ENCODE results near the gene GABRA4. TPM values are rescaled to one million over a fixed set of nuclear protein-coding genes. Genes with fewer than 3 reads are reported as not detected.

Gene GABRA4
- polyA plus RNA-seq, 4 donors: 0.18 to 2.7 (median 0.38) TPM

GRCh38 chr4:46950826-46951225, 42.6 kb downstream of the GABRA4 start:
- H3K9me3 ChIP-seq (ENCODE audit: control insufficient read depth in 2 of 2, insufficient read depth in 1 of 2, low read depth in 1 of 2, low read length in 1 of 2): no peaks in the 10 kb centered on the region
- no peaks in the 10 kb centered on the region for H3K27me3 ChIP-seq (ENCODE audit: control insufficient read depth in 3 of 3, insufficient read depth in 3 of 3, low read length in 3 of 3)
- FAIRE-seq (no peak), DNase-seq (no peak)
- H3K27ac ChIP-seq (ENCODE audit: low read depth in 1 of 3, low read length in 2 of 3): no peak overlapping the region
- H3K4me1 ChIP-seq (ENCODE audit: control insufficient read depth in 3 of 3, insufficient read depth in 2 of 3, low read depth in 1 of 3, low read length in 2 of 3): no peaks in the 10 kb centered on the region
- no peaks in the 10 kb centered on the region for H3K36me3 ChIP-seq (ENCODE audit: control insufficient read depth in 3 of 3, insufficient read depth in 2 of 3, low read depth in 1 of 3, low read length in 3 of 3)
- 80% methylated on average over 3 of the region's 3 CpGs for WGBS, 3 donors
- no peak overlapping the region for H3K4me3 ChIP-seq (ENCODE audit: low read depth in 1 of 3, low read length in 3 of 3)

GRCh38 chr4:46949822-46950221, 43.6 kb downstream of the GABRA4 start:
- H3K36me3 ChIP-seq (ENCODE audit: control insufficient read depth in 3 of 3, insufficient read depth in 2 of 3, low read depth in 1 of 3, low read length in 3 of 3): no peaks in the 10 kb centered on the region
- no peak for DNase-seq
- H3K9me3 ChIP-seq (ENCODE audit: control insufficient read depth in 2 of 2, insufficient read depth in 1 of 2, low read depth in 1 of 2, low read length in 1 of 2): no peaks in the 10 kb centered on the region
- WGBS, 3 donors: 75 to 79% (median 76%) methylated on average over 1 of the region's 1 CpG
- H3K4me1 ChIP-seq (ENCODE audit: control insufficient read depth in 3 of 3, insufficient read depth in 2 of 3, low read depth in 1 of 3, low read length in 2 of 3): no peaks in the 10 kb centered on the region
- no peak for FAIRE-seq
- no peak overlapping the region for H3K4me3 ChIP-seq (ENCODE audit: low read depth in 1 of 3, low read length in 3 of 3)
- no peaks in the 10 kb centered on the region for H3K27me3 ChIP-seq (ENCODE audit: control insufficient read depth in 3 of 3, insufficient read depth in 3 of 3, low read length in 3 of 3)
- no peak overlapping the region for H3K27ac ChIP-seq (ENCODE audit: low read depth in 1 of 3, low read length in 2 of 3)

- Histone ChIP-seq H3K36me3 (ENCODE audit: control insufficient read depth in 3 of 3, insufficient read depth in 2 of 3, low read depth in 1 of 3, low read length in 3 of 3) (no peaks in the 10 kb centered on the region), H3K27ac (ENCODE audit: low read depth in 1 of 3, low read length in 2 of 3) (no peak overlapping the region), H3K4me3 (ENCODE audit: low read depth in 1 of 3, low read length in 3 of 3) (no peak overlapping the region), H3K9me3 (ENCODE audit: control insufficient read depth in 2 of 2, insufficient read depth in 1 of 2, low read depth in 1 of 2, low read length in 1 of 2) (no peaks in the 10 kb centered on the region), H3K27me3 (ENCODE audit: control insufficient read depth in 3 of 3, insufficient read depth in 3 of 3, low read length in 3 of 3) (no peaks in the 10 kb centered on the region), H3K4me1 (ENCODE audit: control insufficient read depth in 3 of 3, insufficient read depth in 2 of 3, low read depth in 1 of 3, low read length in 2 of 3) (no peaks in the 10 kb centered on the region)
- FAIRE-seq: no peak
- WGBS, 3 donors: 23 to 42% (median 37%) methylated on average over 2 of the region's 2 CpGs
- no peak for DNase-seq
Observed at GRCh38 chr4:46947541-46947940, 45.8 kb downstream of the GABRA4 start.

GRCh38 chr4:46946919-46947536, 46.4 kb downstream of the GABRA4 start:
- 73 to 86% (median 74%) methylated on average over 6 of the region's 6 CpGs for WGBS, 3 donors
- no peaks in the 10 kb centered on the region for H3K36me3 ChIP-seq (ENCODE audit: control insufficient read depth in 3 of 3, insufficient read depth in 2 of 3, low read depth in 1 of 3, low read length in 3 of 3)
- DNase-seq (no peak), FAIRE-seq (no peak)
- no peaks in the 10 kb centered on the region for H3K4me1 ChIP-seq (ENCODE audit: control insufficient read depth in 3 of 3, insufficient read depth in 2 of 3, low read depth in 1 of 3, low read length in 2 of 3)
- H3K9me3 ChIP-seq (ENCODE audit: control insufficient read depth in 2 of 2, insufficient read depth in 1 of 2, low read depth in 1 of 2, low read length in 1 of 2): no peaks in the 10 kb centered on the region
- H3K27me3 ChIP-seq (ENCODE audit: control insufficient read depth in 3 of 3, insufficient read depth in 3 of 3, low read length in 3 of 3): no peaks in the 10 kb centered on the region
- no peak overlapping the region for H3K27ac ChIP-seq (ENCODE audit: low read depth in 1 of 3, low read length in 2 of 3)
- no peak overlapping the region for H3K4me3 ChIP-seq (ENCODE audit: low read depth in 1 of 3, low read length in 3 of 3)

GRCh38 chr4:46945062-46945461, 48.3 kb downstream of the GABRA4 start:
- FAIRE-seq: no peak
- H3K27me3 ChIP-seq (ENCODE audit: control insufficient read depth in 3 of 3, insufficient read depth in 3 of 3, low read length in 3 of 3): no peaks in the 10 kb centered on the region

GRCh38 chr4:46944345-46944744, 49.0 kb downstream of the GABRA4 start:
- no peaks in the 10 kb centered on the region for H3K36me3 ChIP-seq (ENCODE audit: control insufficient read depth in 3 of 3, insufficient read depth in 2 of 3, low read depth in 1 of 3, low read length in 3 of 3)
- no peaks in the 10 kb centered on the region for H3K9me3 ChIP-seq (ENCODE audit: control insufficient read depth in 2 of 2, insufficient read depth in 1 of 2, low read depth in 1 of 2, low read length in 1 of 2)
- FAIRE-seq (no peak), DNase-seq (no peak)
- 92 to 100% (median 96%) methylated on average over 1 of the region's 1 CpG for WGBS, 3 donors
- no peak overlapping the region for H3K27ac ChIP-seq (ENCODE audit: low read depth in 1 of 3, low read length in 2 of 3)
- H3K4me1 ChIP-seq (ENCODE audit: control insufficient read depth in 3 of 3, insufficient read depth in 2 of 3, low read depth in 1 of 3, low read length in 2 of 3): no peaks in the 10 kb centered on the region
- H3K4me3 ChIP-seq (ENCODE audit: low read depth in 1 of 3, low read length in 3 of 3): no peak overlapping the region
- H3K27me3 ChIP-seq (ENCODE audit: control insufficient read depth in 3 of 3, insufficient read depth in 3 of 3, low read length in 3 of 3): no peaks in the 10 kb centered on the region

More at GRCh38 chr4:46945062-46945461, 48.3 kb downstream of the GABRA4 start:
- Histone ChIP-seq H3K4me1 (ENCODE audit: control insufficient read depth in 3 of 3, insufficient read depth in 2 of 3, low read depth in 1 of 3, low read length in 2 of 3) (no peaks in the 10 kb centered on the region), H3K36me3 (ENCODE audit: control insufficient read depth in 3 of 3, insufficient read depth in 2 of 3, low read depth in 1 of 3, low read length in 3 of 3) (no peaks in the 10 kb centered on the region), H3K4me3 (ENCODE audit: low read depth in 1 of 3, low read length in 3 of 3) (no peak overlapping the region), H3K9me3 (ENCODE audit: control insufficient read depth in 2 of 2, insufficient read depth in 1 of 2, low read depth in 1 of 2, low read length in 1 of 2) (no peaks in the 10 kb centered on the region), H3K27ac (ENCODE audit: low read depth in 1 of 3, low read length in 2 of 3) (no peak overlapping the region)
- DNase-seq: no peak

- Histone ChIP-seq H3K36me3 (ENCODE audit: control insufficient read depth in 3 of 3, insufficient read depth in 2 of 3, low read depth in 1 of 3, low read length in 3 of 3) (no peaks in the 10 kb centered on the region), H3K4me3 (ENCODE audit: low read depth in 1 of 3, low read length in 3 of 3) (no peak overlapping the region), H3K9me3 (ENCODE audit: control insufficient read depth in 2 of 2, insufficient read depth in 1 of 2, low read depth in 1 of 2, low read length in 1 of 2) (no peaks in the 10 kb centered on the region), H3K27me3 (ENCODE audit: control insufficient read depth in 3 of 3, insufficient read depth in 3 of 3, low read length in 3 of 3) (no peaks in the 10 kb centered on the region), H3K4me1 (ENCODE audit: control insufficient read depth in 3 of 3, insufficient read depth in 2 of 3, low read depth in 1 of 3, low read length in 2 of 3) (no peaks in the 10 kb centered on the region), H3K27ac (ENCODE audit: low read depth in 1 of 3, low read length in 2 of 3) (no peak overlapping the region)
- 61 to 79% (median 68%) methylated on average over 1 of the region's 1 CpG for WGBS, 3 donors
- DNase-seq: no peak
- FAIRE-seq: no peak
Observed at GRCh38 chr4:46937493-46937892, 55.9 kb downstream of the GABRA4 start.

GRCh38 chr4:46934726-46935125, 58.7 kb downstream of the GABRA4 start:
- no peaks in the 10 kb centered on the region for H3K27me3 ChIP-seq (ENCODE audit: control insufficient read depth in 3 of 3, insufficient read depth in 3 of 3, low read length in 3 of 3)
- peak; percentile 39 to 84 for DNase-seq
- no peaks in the 10 kb centered on the region for H3K4me1 ChIP-seq (ENCODE audit: control insufficient read depth in 3 of 3, insufficient read depth in 2 of 3, low read depth in 1 of 3, low read length in 2 of 3)
- WGBS, 3 donors: 14 to 61% (median 29%) methylated on average over 2 of the region's 2 CpGs
- no peaks in the 10 kb centered on the region for H3K9me3 ChIP-seq (ENCODE audit: control insufficient read depth in 2 of 2, insufficient read depth in 1 of 2, low read depth in 1 of 2, low read length in 1 of 2)
- no peak overlapping the region for H3K4me3 ChIP-seq (ENCODE audit: low read depth in 1 of 3, low read length in 3 of 3)
- no peaks in the 10 kb centered on the region for H3K36me3 ChIP-seq (ENCODE audit: control insufficient read depth in 3 of 3, insufficient read depth in 2 of 3, low read depth in 1 of 3, low read length in 3 of 3)
- no peak for FAIRE-seq
- no peak overlapping the region for H3K27ac ChIP-seq (ENCODE audit: low read depth in 1 of 3, low read length in 2 of 3)

GRCh38 chr4:46933686-46934085, 59.7 kb downstream of the GABRA4 start:
- Histone ChIP-seq H3K36me3 (ENCODE audit: control insufficient read depth in 3 of 3, insufficient read depth in 2 of 3, low read depth in 1 of 3, low read length in 3 of 3) (no peaks in the 10 kb centered on the region), H3K4me1 (ENCODE audit: control insufficient read depth in 3 of 3, insufficient read depth in 2 of 3, low read depth in 1 of 3, low read length in 2 of 3) (no peaks in the 10 kb centered on the region), H3K27me3 (ENCODE audit: control insufficient read depth in 3 of 3, insufficient read depth in 3 of 3, low read length in 3 of 3) (no peaks in the 10 kb centered on the region), H3K4me3 (ENCODE audit: low read depth in 1 of 3, low read length in 3 of 3) (no peak overlapping the region), H3K27ac (ENCODE audit: low read depth in 1 of 3, low read length in 2 of 3) (no peak overlapping the region), H3K9me3 (ENCODE audit: control insufficient read depth in 2 of 2, insufficient read depth in 1 of 2, low read depth in 1 of 2, low read length in 1 of 2) (no peaks in the 10 kb centered on the region)
- WGBS, 3 donors: 63 to 73% (median 67%) methylated on average over 3 of the region's 3 CpGs
- DNase-seq (no peak), FAIRE-seq (no peak)

Measured in small intestine (tissue), 7 donors.